GM18870 (cell line): ENCODE results near the gene ODC1.

Experiments used
- ATAC-seq: cut with Tn5 transposase; IDR thresholded peaks from one replicate; pipeline ENCODE4 v1.9.1; 2021; ENCODE audit warnings: moderate library complexity; ENCODE audit not compliant: unreplicated experiment

The ODC1 gene

GRCh38 chr2:10419553-10420257 is 28.4 kb downstream of the ODC1 start:
- no peak for ATAC-seq

- ATAC-seq = no peak
Measured at GRCh38 chr2:10417551-10418335, 30.4 kb downstream of the ODC1 start.

- no peak for ATAC-seq
Measured at GRCh38 chr2:10415640-10416039, 32.5 kb downstream of the ODC1 start.

- no peak for ATAC-seq
Measured at GRCh38 chr2:10415048-10415447, 33.1 kb downstream of the ODC1 start.

GRCh38 chr2:10414591-10414990 is 33.5 kb downstream of the ODC1 start:
- no peak for ATAC-seq

GRCh38 chr2:10413991-10414451 is 34.1 kb downstream of the ODC1 start:
- ATAC-seq = no peak

GRCh38 chr2:10413503-10413902 is 34.6 kb downstream of the ODC1 start:
- ATAC-seq = no peak

GRCh38 chr2:10412380-10412779 is 35.7 kb downstream of the ODC1 start:
- no peak for ATAC-seq

- no peak for ATAC-seq
Measured at GRCh38 chr2:10411557-10411956, 36.6 kb downstream of the ODC1 start.

GRCh38 chr2:10410823-10411437 is 37.2 kb downstream of the ODC1 start:
- ATAC-seq = no peak

GRCh38 chr2:10410001-10410822 is 37.9 kb downstream of the ODC1 start:
- ATAC-seq = peak; percentile 80

GRCh38 chr2:10408649-10409579 is 39.2 kb downstream of the ODC1 start:
- ATAC-seq = no peak

GRCh38 chr2:10407841-10408648 is 40.1 kb downstream of the ODC1 start:
- ATAC-seq = peak; percentile 42

- ATAC-seq = no peak
Measured at GRCh38 chr2:10407432-10407831, 40.7 kb downstream of the ODC1 start.

GRCh38 chr2:10406491-10407188 is 41.5 kb downstream of the ODC1 start:
- no peak for ATAC-seq

- ATAC-seq = no peak
Measured at GRCh38 chr2:10406016-10406415, 42.1 kb downstream of the ODC1 start.

- ATAC-seq = no peak
Measured at GRCh38 chr2:10405448-10405847, 42.7 kb downstream of the ODC1 start.

GRCh38 chr2:10404324-10405143 is 43.6 kb downstream of the ODC1 start:
- no peak for ATAC-seq
